ENCODE results near the gene MMD2. TPM values are rescaled to one million over a fixed set of nuclear protein-coding genes. Genes with fewer than 3 reads are reported as not detected.

MMD2 gene
- total RNA-seq, 2 experiments from 2014 or later: not detected

DNA sequence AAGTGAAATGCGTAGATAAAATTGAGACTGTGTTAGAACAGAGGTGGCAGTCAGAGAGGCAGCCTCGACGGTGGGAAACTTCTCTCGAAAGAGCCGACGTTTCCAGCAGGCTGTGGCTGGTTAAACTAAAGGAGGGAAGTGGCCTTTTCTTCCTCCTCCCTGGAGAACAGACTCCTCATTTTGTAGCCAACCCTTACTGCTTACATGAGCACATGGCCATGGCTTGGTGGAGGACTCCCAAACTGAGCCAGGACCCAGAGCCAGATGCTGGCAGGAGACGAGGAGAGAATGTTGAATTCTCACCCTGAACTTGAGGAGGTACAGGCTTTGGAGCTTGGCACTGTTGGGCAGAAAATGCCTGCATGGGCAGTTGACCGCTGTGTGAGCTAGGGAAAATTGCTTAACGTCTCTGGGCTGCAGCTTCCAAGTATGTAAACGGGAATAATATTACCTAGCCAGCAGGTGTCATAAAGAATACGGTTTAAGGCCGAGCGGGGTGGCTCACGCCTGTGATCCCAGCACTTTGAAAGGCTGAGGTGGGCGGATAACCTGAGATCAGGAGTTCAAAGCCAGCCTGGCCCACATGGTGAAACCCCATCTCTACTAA is 24.5 kb downstream of the MMD2 start:
- TF ChIP-seq, protein P1, sequence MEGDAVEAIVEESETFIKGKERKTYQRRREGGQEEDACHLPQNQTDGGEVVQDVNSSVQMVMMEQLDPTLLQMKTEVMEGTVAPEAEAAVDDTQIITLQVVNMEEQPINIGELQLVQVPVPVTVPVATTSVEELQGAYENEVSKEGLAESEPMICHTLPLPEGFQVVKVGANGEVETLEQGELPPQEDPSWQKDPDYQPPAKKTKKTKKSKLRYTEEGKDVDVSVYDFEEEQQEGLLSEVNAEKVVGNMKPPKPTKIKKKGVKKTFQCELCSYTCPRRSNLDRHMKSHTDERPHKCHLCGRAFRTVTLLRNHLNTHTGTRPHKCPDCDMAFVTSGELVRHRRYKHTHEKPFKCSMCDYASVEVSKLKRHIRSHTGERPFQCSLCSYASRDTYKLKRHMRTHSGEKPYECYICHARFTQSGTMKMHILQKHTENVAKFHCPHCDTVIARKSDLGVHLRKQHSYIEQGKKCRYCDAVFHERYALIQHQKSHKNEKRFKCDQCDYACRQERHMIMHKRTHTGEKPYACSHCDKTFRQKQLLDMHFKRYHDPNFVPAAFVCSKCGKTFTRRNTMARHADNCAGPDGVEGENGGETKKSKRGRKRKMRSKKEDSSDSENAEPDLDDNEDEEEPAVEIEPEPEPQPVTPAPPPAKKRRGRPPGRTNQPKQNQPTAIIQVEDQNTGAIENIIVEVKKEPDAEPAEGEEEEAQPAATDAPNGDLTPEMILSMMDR (IDR thresholded peaks at IDR 0.05): no peak
- intact Hi-C loops (cut with micrococcal nuclease): no loop called here
- Mint-ChIP-seq H3K9me3 (no peaks in the 10 kb centered on the region), H3K36me3 (ENCODE audit: low read depth) (no peaks in the 10 kb centered on the region), H3K27ac (no peak overlapping the region), H3K4me1 (ENCODE audit: low read depth) (no peaks in the 10 kb centered on the region), H3K27me3 (no peaks in the 10 kb centered on the region), H3K4me3 (no peak overlapping the region)
- no peak for ATAC-seq
- POLR2A ChIA-PET: no interaction called here
- CTCF ChIA-PET: no interaction called here
- no peak for DNase-seq

DNA sequence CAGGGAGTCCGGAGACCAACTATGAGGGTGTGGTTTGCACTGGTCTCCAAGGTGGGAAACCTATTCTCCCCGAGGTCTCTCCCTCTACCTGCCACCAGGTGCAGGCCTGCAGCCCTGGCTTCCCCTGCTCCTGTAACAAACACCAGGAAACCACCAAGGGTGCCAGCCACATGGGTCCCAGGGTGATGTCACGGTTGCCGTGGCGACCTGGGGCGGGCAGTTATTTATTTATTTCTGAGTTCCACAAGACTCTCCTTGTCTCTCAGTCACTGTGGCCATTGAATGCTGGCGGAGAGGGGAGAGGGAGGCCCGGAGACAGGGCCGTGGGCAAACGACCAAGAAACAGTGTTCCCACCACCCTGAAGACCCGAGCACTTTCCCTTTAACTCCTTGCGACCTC is 27.0 kb downstream of the MMD2 start:
- ChIA-PET POLR2A (no interaction called here), CTCF (interaction anchor here (1.0 kb wide), 1 partner anchor 48 kb away, joined by 4 read pairs; the partner anchor contains the start of gene RADIL)
- intact Hi-C loops (cut with micrococcal nuclease): no loop called here
- no peak overlapping the region for H3K27ac Mint-ChIP-seq
- H3K9me3 Mint-ChIP-seq: no peaks in the 10 kb centered on the region
- DNase-seq (peak; percentile 9), ATAC-seq (no peak)
- no peaks in the 10 kb centered on the region for H3K4me1 Mint-ChIP-seq (ENCODE audit: low read depth)
- H3K36me3 Mint-ChIP-seq (ENCODE audit: low read depth): no peaks in the 10 kb centered on the region
- no peaks in the 10 kb centered on the region for H3K27me3 Mint-ChIP-seq
- H3K4me3 Mint-ChIP-seq: no peak overlapping the region
- TF ChIP-seq, protein P1 (IDR thresholded peaks at IDR 0.05): no peak

DNA sequence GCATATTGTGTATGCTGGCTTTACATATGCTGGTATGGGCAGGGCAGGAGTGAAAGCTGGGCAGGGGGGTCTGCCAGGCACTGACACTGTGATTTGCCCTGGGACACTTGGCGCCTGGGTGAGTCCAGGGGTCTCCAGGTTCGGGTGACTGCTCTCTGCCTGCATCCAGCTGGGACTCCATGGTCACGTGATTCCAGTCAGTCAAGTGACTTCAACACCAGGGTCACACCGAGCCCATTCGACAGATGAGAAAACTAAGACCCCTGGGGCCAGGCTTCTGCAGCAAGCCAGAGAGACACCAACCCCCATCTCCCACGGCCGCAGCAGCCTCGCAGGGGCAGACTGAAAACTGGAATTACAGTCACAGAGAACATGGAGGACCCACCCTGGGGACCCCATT is 30.0 kb downstream of the MMD2 start:
- ChIA-PET CTCF (no interaction called here), POLR2A (no interaction called here)
- no peak for DNase-seq

DNA sequence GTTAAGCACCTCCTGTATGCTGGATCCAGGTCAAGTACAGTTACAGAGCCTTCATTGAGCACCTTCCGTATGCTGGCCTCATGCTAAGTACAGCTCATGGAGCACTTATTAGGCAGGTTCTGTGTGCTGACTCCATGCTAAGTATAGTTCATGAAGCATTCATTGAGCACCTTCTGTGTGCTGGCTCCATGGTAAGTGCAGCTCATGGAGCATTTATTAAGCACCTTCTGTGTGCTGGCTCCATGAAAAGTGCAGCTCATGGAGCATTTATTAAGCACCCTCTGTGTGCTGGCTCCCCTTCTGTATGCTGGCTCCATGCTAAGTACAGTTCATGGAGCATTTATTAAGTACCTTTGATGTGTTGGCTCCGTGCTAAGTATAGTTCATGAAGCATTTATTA is 30.5 kb downstream of the MMD2 start:
- no peaks in the 10 kb centered on the region for H3K27me3 Mint-ChIP-seq
- DNase-seq (no peak), ATAC-seq (no peak)
- H3K4me3 Mint-ChIP-seq: no peak overlapping the region
- no peaks in the 10 kb centered on the region for H3K36me3 Mint-ChIP-seq (ENCODE audit: low read depth)
- no peak overlapping the region for H3K27ac Mint-ChIP-seq
- ChIA-PET CTCF (no interaction called here), POLR2A (no interaction called here)
- intact Hi-C loops (cut with micrococcal nuclease): no loop called here
- TF ChIP-seq, protein P1 (IDR thresholded peaks at IDR 0.05): no peak
- no peaks in the 10 kb centered on the region for H3K9me3 Mint-ChIP-seq
- no peaks in the 10 kb centered on the region for H3K4me1 Mint-ChIP-seq (ENCODE audit: low read depth)

More for the DNA sequence above, 30.0 kb downstream of the MMD2 start:
- no peaks in the 10 kb centered on the region for H3K9me3 Mint-ChIP-seq
- TF ChIP-seq, protein P1 (IDR thresholded peaks at IDR 0.05): no peak
- ATAC-seq: no peak
- H3K4me1 Mint-ChIP-seq (ENCODE audit: low read depth): no peaks in the 10 kb centered on the region
- intact Hi-C loops (cut with micrococcal nuclease): no loop called here
- H3K36me3 Mint-ChIP-seq (ENCODE audit: low read depth): no peaks in the 10 kb centered on the region
- no peak overlapping the region for H3K4me3 Mint-ChIP-seq
- no peak overlapping the region for H3K27ac Mint-ChIP-seq
- H3K27me3 Mint-ChIP-seq: no peaks in the 10 kb centered on the region

DNA sequence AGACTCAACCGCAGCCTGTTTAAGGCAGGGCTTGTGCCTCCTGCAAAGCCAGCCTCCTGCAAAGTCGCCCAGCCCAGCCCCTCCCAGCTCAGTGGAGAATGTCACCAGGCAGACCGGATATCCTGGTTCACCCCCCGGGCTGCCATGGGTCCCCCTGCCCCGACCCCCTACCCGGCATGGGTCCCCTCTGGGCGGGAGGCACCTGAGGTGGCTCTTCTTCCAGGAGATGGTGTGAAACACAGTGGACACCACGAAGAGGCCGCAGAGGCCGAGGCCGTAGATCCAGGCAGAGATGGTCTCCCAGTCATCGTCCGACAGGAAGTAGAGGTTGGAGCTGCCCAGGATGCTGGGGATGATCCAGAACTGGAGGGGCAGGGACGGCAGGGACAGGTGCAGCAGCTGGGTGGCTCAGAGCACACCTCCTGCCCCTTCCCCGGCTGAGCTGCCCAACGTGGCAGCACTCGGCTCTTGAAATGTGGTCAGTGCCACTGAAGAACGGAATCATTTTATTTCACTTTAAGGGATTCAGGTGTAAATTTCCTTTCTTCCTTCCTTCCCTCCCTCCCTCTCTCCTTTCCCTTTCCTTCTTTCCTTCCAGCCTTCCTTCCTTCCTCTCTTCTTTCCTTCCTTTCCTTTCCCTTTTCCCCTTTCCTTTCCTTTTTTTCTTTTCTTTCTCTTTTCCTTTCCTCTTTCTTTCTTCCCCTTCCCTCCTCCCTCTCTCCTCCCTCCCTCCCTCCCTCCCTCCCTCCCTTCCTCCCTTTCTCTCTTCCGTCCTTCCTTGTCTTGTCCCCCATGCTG is 38.8 kb downstream of the MMD2 start:
- ATAC-seq: no peak
- Mint-ChIP-seq H3K36me3 (ENCODE audit: low read depth) (no peaks in the 10 kb centered on the region), H3K27me3 (peaks cover 2% of the 10 kb centered on the region), H3K27ac (no peak overlapping the region), H3K4me3 (no peak overlapping the region), H3K4me1 (ENCODE audit: low read depth) (no peaks in the 10 kb centered on the region), H3K9me3 (peaks cover 3% of the 10 kb centered on the region)
- TF ChIP-seq, protein P1 (IDR thresholded peaks at IDR 0.05): no peak
- ChIA-PET POLR2A (no interaction called here), CTCF (no interaction called here)
- no peak for DNase-seq
- intact Hi-C loops (cut with micrococcal nuclease): no loop called here
